Spleen (tissue), 11 donors: ENCODE measurements around the gene ZNF638. TPM values are rescaled to one million over a fixed set of nuclear protein-coding genes. Genes with fewer than 3 reads are reported as not detected.

ENCODE experiments used
- DNase-seq: peaks from one replicate; pipeline ENCODE4 v3.0.0-alpha.2; 2020
- H3K27ac ChIP-seq, 8 donors: fragments of 200-600 bp; sonication (generic) in 7 of 8; 1 replicate in 4 of 8; 2 replicates in 4 of 8; pipeline versions ENCODE4 v1.5.0 to v1.8.0; 2016 to 2021; ENCODE audit warnings: inconsistent platforms in 4 of 8, mild to moderate bottlenecking in 4 of 8, moderate library complexity in 1 of 8
- H3K27me3 ChIP-seq, 7 donors: fragments of 200-600 bp; sonication (generic) in 6 of 7; replicated peaks in 1 of 7; 1 replicate in 4 of 7; 2 replicates in 3 of 7; pipeline versions ENCODE4 v1.5.0 to v1.8.0; 2016 to 2021; ENCODE audit warnings: inconsistent platforms in 3 of 7, mild to moderate bottlenecking in 1 of 7
- H3K36me3 ChIP-seq, 6 donors: fragments of 200-600 bp; sonication (generic) in 5 of 6; 1 replicate in 4 of 6; 2 replicates in 2 of 6; pipeline versions ENCODE4 v1.5.0 to v1.8.0; 2016 to 2021; ENCODE audit warnings: inconsistent platforms in 2 of 6
- H3K4me1 ChIP-seq, 6 donors: fragments of 200-600 bp; sonication (generic) in 5 of 6; 1 replicate in 3 of 6; 2 replicates in 3 of 6; pipeline versions ENCODE4 v1.5.0 to v1.8.0; 2016 to 2021; ENCODE audit warnings: inconsistent platforms in 3 of 6
- H3K4me3 ChIP-seq, 8 donors: fragments of 200-600 bp; sonication (generic) in 7 of 8; 1 replicate in 4 of 8; 2 replicates in 4 of 8; pipeline versions ENCODE4 v1.5.0 to v1.8.0; 2016 to 2021; ENCODE audit warnings: inconsistent platforms in 4 of 8, mild to moderate bottlenecking in 4 of 8, moderate library complexity in 2 of 8
- H3K9me3 ChIP-seq, 8 donors: fragments of 200-600 bp; sonication (generic) in 7 of 8; 1 replicate in 4 of 8; 2 replicates in 4 of 8; pipeline versions ENCODE4 v1.5.0 to v1.8.0; 2016 to 2021; ENCODE audit warnings: inconsistent platforms in 4 of 8
- CTCF ChIP-seq, 11 experiments: fragments of 200-600 bp in 7 of 11; fragments of 450-650 bp in 4 of 11; sonication (generic) in 4 of 11; IDR thresholded peaks in 8 of 11; conservative IDR thresholded peaks in 3 of 11; 1 replicate in 7 of 11; 2 replicates in 4 of 11; pipeline versions ENCODE4 v1.4.0 to v1.8.0; 2016 to 2021; ENCODE audit warnings: antibody characterized with exemption in 11 of 11, inconsistent platforms in 4 of 11, mild to moderate bottlenecking in 1 of 11
- POLR2A ChIP-seq, 3 donors: fragments of 450-650 bp; IDR thresholded peaks; one replicate each; pipeline ENCODE4 v1.5.1; 2017; ENCODE audit warnings: antibody characterized with exemption in 3 of 3, mild to moderate bottlenecking in 1 of 3
- POLR2AphosphoS5 ChIP-seq, 3 donors: sonication (generic); formaldehyde crosslinking; IDR thresholded peaks; one replicate each; pipeline ENCODE4 v1.5.1; 2017; ENCODE audit warnings: antibody characterized with exemption in 3 of 3
- WGBS, 5 donors: extraction: QIAGEN DNeasy Blood & Tissue Kit in 3 of 5; methylation state at CpG; one replicate each; pipeline versions ENCODE4 v1.1.5 to v1.1.7; 2013 to 2018; 5-methylcytosine and 5-hydroxymethylcytosine counted together
- intact Hi-C: fragments of 100-400 bp; cut with DNase I; formaldehyde crosslinking; loops from one replicate; pipeline ENCODE4 v1.15.0; 2023; ENCODE audit warnings: low total_unique reads
- polyA plus RNA-seq, 3 donors: library from polyadenylated mRNA; stranded (reverse); fragments of 200-250 nt; gene quantifications; one replicate each; pipeline ENCODE4 v1.2.1, GENCODE V29; 2013
- total RNA-seq, 7 donors: library from RNA; depleted of rRNA in 3 of 7; stranded (reverse); fragments of >200 nt in 3 of 7; fragmentation: NEBNext Ultra II Directional in 4 of 7; extraction: Animal tissue kit (Norgen Biotek cat#: 25700) in 4 of 7; gene quantifications; one replicate each; pipeline versions ENCODE4 v1.1.0 to v1.2.1, GENCODE V29; 2016 to 2021
- donor health status: healthy with polysubstance abuse.
- donor health status: DM: no; HTN: no; CAD: no; lungs with moderate emphysema.
- donor health status: DM: no; HTN: no; CAD: no.
- donor health status: Bipolar disorder and iron deficiency.
- donor health status: healthy.
- donor health status: DM: no; HTN: no; CAD: no.
- donor health status: DM: yes; HTN: yes; CAD: no.

ZNF638 gene
- total and polyA plus RNA-seq, 10 donors: 80.7 to 310 (median 158) TPM

- TF ChIP-seq POLR2AphosphoS5 (IDR thresholded peaks at IDR 0.05) (no peak), POLR2A (IDR thresholded peaks at IDR 0.05) (no peak), CTCF (IDR thresholded peaks at IDR 0.05 in 8 of 11, conservative IDR thresholded peaks at IDR 0.05 in 3 of 11) (no peak)
- Histone ChIP-seq H3K4me3 (peak overlapping the region in 7 of 8 donors; percentile 48 to 74 (median 69)), H3K36me3 (peaks cover 0 to 20% (median 0%) of the 10 kb centered on the region in 6 donors), H3K9me3 (peaks cover 0 to under 1% (median 0%) of the 10 kb centered on the region in 8 donors), H3K27ac (peak overlapping the region in 4 of 8 donors; percentile 0 to 89 (median 22)), H3K27me3 (peaks cover 0 to 66% (median 9%) of the 10 kb centered on the region in 7 donors), H3K4me1 (peaks cover 8 to 93% (median 46%) of the 10 kb centered on the region in 6 donors)
- 51 to 76% (median 64%) methylated on average over 10 to 11 of the region's 11 CpGs for WGBS, 5 donors
- intact Hi-C loops: no loop called here
- no peak for DNase-seq
These were observed 136.9 kb downstream of the ZNF638 start for GRCh38 chr2:71468279-71469015.

- WGBS, 5 donors: 54 to 76% (median 68%) methylated on average over 8 of the region's 8 CpGs
- Histone ChIP-seq H3K9me3 (no peaks in the 10 kb centered on the region), H3K27me3 (peaks cover 0 to 54% (median 9%) of the 10 kb centered on the region in 7 donors), H3K4me3 (peak overlapping the region in 5 of 8 donors; percentile 10 to 74 (median 69)), H3K4me1 (peaks cover 15 to 95% (median 50%) of the 10 kb centered on the region in 6 donors), H3K27ac (peak overlapping the region in 6 of 8 donors; percentile 9 to 89 (median 51)), H3K36me3 (peaks cover 0 to 23% (median 0%) of the 10 kb centered on the region in 6 donors)
- DNase-seq: no peak
- intact Hi-C loops: no loop called here
- TF ChIP-seq POLR2AphosphoS5 (IDR thresholded peaks at IDR 0.05): no peak
- TF ChIP-seq CTCF (IDR thresholded peaks at IDR 0.05 in 8 of 11, conservative IDR thresholded peaks at IDR 0.05 in 3 of 11): no peak
- TF ChIP-seq POLR2A (IDR thresholded peaks at IDR 0.05): no peak
These were observed 138.1 kb downstream of the ZNF638 start for GRCh38 chr2:71469403-71470398.

- DNase-seq: no peak
- H3K4me1 ChIP-seq: peaks cover 8 to 95% (median 52%) of the 10 kb centered on the region in 6 donors
- 45 to 67% (median 55%) methylated on average over 1 of the region's 1 CpG for WGBS, 5 donors
These were observed 139.7 kb downstream of the ZNF638 start for GRCh38 chr2:71471276-71471675.

More at GRCh38 chr2:71471276-71471675, 139.7 kb downstream of the ZNF638 start:
- no peak for TF ChIP-seq CTCF (IDR thresholded peaks at IDR 0.05 in 8 of 11, conservative IDR thresholded peaks at IDR 0.05 in 3 of 11)
- no peak for TF ChIP-seq POLR2AphosphoS5 (IDR thresholded peaks at IDR 0.05)
- TF ChIP-seq POLR2A (IDR thresholded peaks at IDR 0.05): no peak
- peaks cover 0 to 38% (median 5%) of the 10 kb centered on the region in 7 donors for H3K27me3 ChIP-seq
- no peaks in the 10 kb centered on the region for H3K9me3 ChIP-seq
- intact Hi-C loops: no loop called here
- H3K36me3 ChIP-seq: peaks cover 0 to 31% (median 0%) of the 10 kb centered on the region in 6 donors
- peak overlapping the region in 1 of 8 donors; percentile 89 for H3K27ac ChIP-seq
- no peak overlapping the region for H3K4me3 ChIP-seq
